Activated gamma-delta T cell treated with Interleukin-2 at 50 U/mL for 16 hours (primary cell): ENCODE data around the gene ADCY1.
A peak's percentile ranks its signal among the peaks of the same experiment; 100 is the strongest.
"Not testable (repeated sequence)": the region's sequence is repeated elsewhere in the genome, so short reads cannot be mapped to it uniquely, and the experiment has no call there.

Experiments
- DNase-seq: peaks from one replicate; pipeline ENCODE4 v3.0.0-alpha.2; 2020

ADCY1 gene

DNA sequence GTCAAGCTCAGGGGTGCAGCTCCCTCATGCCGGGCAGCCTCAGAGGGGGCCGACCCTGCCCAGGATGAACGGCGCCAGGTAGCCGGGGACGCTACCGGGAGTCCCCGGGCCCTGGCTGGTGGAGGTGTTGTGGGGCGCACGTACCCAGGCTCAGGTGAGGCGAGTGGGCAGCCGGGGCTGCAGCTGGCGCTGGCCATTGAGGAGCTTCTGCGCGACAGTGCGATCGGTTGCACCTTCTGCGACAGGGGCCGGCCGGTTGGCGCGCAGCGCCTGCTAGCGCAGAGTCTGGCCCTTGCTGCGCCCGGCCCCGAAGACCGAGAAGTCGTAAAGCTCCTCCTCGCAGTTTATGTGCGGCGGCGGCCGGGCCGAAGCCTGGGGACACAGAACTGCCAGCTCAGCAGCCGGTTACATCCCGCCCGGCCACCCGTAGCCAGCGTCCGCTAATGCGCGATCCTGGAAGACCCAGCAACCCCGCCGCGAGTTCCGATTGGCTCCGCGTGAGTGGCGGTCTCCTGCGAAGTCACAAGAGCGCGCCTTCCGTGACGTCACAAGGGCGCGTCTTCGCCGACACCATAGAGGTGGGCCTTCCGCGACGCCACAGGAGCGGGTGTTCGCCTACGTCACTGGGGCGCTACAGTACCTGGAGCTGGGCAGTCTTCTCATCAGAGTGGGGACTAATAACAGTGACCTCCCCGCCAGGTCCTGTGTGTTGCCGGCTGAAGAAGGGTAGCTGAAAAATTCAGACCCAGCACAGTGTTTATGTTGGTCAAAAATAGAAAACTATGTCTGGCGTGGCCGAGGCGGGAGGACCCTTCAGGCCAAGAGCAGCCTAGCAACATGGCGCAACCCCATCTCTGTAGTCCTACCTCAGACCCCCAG, 194.6 kb downstream of the ADCY1 start:
- DNase-seq = peak; percentile 95

- not testable (repeated sequence) for DNase-seq
These were observed 195.5 kb downstream of the ADCY1 start for GRCh38 chr7:45769626-45770025.
